ENCODE results near the gene AKNAD1. TPM values are rescaled to one million over a fixed set of nuclear protein-coding genes. Genes with fewer than 3 reads are reported as not detected.

Gene AKNAD1
- total RNA-seq, 1 experiment from 2014 or later: 0.26 TPM

GRCh38 chr1:108878160-108878469 lies 21.2 kb upstream of the AKNAD1 start:
- intact Hi-C loops (cut with micrococcal nuclease; ENCODE audit: unreplicated experiment) (loop anchor here (5.0 kb wide), 1 partner anchor 51 kb away; no protein-coding TSS in a partner anchor), in situ Hi-C loops (cut with HindIII; ENCODE audit: low pct_unique_long_range_greater_than_20kb, low sequenced_read_pairs) (no loop called here)
- TF ChIP-seq SIN3A (IDR thresholded peaks at IDR 0.05; ENCODE audit: borderline replicate concordance, insufficient read depth, low read depth, low read length) (no peak), REST (IDR thresholded peaks at IDR 0.05; ENCODE audit: insufficient read depth in 1 of 2, low read depth in 2 of 2, low read length in 1 of 2) (no peak)
- H3K36me3 ChIP-seq (ENCODE audit: control insufficient read depth, insufficient read depth, low read length): no peaks in the 10 kb centered on the region
- ATAC-seq (no peak), DNase-seq (ENCODE audit: low read depth, low spot score) (no peak)
- H3K9me3 ChIP-seq (ENCODE audit: control insufficient read depth, insufficient read depth, low read depth, low read length): no peaks in the 10 kb centered on the region
- CTCF ChIA-PET: no interaction called here
- BruUV-seq (replicated peaks): no TSS peak
- POLR2A ChIA-PET: no interaction called here
- H3K27ac ChIP-seq (ENCODE audit: low read length): peak overlapping the region; percentile 89
- peaks cover 16% of the 10 kb centered on the region for H3K4me1 ChIP-seq (ENCODE audit: control insufficient read depth, insufficient read depth, low read length)
- peak overlapping the region; percentile 78 to 82 for H3K4me3 ChIP-seq (ENCODE audit: low read depth in 2 of 2, low read length in 2 of 2)
- H3K27me3 ChIP-seq (ENCODE audit: control insufficient read depth, insufficient read depth, low read length): no peaks in the 10 kb centered on the region

GRCh38 chr1:108877348-108878159 lies 20.7 kb upstream of the AKNAD1 start:
- ChIA-PET CTCF (no interaction called here), POLR2A (no interaction called here)
- Histone ChIP-seq H3K4me1 (ENCODE audit: control insufficient read depth, insufficient read depth, low read length) (peaks cover 16% of the 10 kb centered on the region), H3K36me3 (ENCODE audit: control insufficient read depth, insufficient read depth, low read length) (no peaks in the 10 kb centered on the region), H3K9me3 (ENCODE audit: control insufficient read depth, insufficient read depth, low read depth, low read length) (no peaks in the 10 kb centered on the region), H3K27me3 (ENCODE audit: control insufficient read depth, insufficient read depth, low read length) (no peaks in the 10 kb centered on the region), H3K27ac (ENCODE audit: low read length) (peak overlapping the region; percentile 89), H3K4me3 (ENCODE audit: low read depth in 2 of 2, low read length in 2 of 2) (peak overlapping the region; percentile 78 to 82)
- BruUV-seq (replicated peaks): TSS peak; percentile 81
- no peak for ATAC-seq
- in situ Hi-C loops (cut with HindIII; ENCODE audit: low pct_unique_long_range_greater_than_20kb, low sequenced_read_pairs) (no loop called here), intact Hi-C loops (cut with micrococcal nuclease; ENCODE audit: unreplicated experiment) (loop anchor here (5.0 kb wide), 1 partner anchor 50 kb away; no protein-coding TSS in a partner anchor)
- no peak for DNase-seq (ENCODE audit: low read depth, low spot score)
- TF ChIP-seq TCF7L2 (IDR thresholded peaks at IDR 0.05; ENCODE audit: low read depth, low read length): no peak
- TF ChIP-seq POLR2AphosphoS5 (IDR thresholded peaks at IDR 0.05; ENCODE audit: low read depth, low read length): no peak
- TF ChIP-seq CTCF (IDR thresholded peaks at IDR 0.05): no peak
- TF ChIP-seq SIN3A (IDR thresholded peaks at IDR 0.05; ENCODE audit: borderline replicate concordance, insufficient read depth, low read depth, low read length): no peak; the same call in 1 of the 2 replicates
- no peak for TF ChIP-seq REST (IDR thresholded peaks at IDR 0.05; ENCODE audit: insufficient read depth in 1 of 2, low read depth in 2 of 2, low read length in 1 of 2)

Measured in Panc1 (cell line).